Subcutaneous abdominal adipose tissue (tissue), 5 donors: Measurements from ENCODE around the gene RAX2.

ENCODE experiments used
- H3K27ac ChIP-seq: one replicate; pipeline ENCODE4 v1.7.0; 2013; ENCODE audit warnings: low read depth, mild to moderate bottlenecking, inconsistent platforms, low read length, moderate library complexity
- H3K27me3 ChIP-seq, 5 donors: one replicate each; pipeline ENCODE4 v1.7.0; 2013; ENCODE audit warnings: low read length in 5 of 5, inconsistent platforms in 1 of 5; ENCODE audit not compliant: control insufficient read depth in 5 of 5, insufficient read depth in 4 of 5
- H3K36me3 ChIP-seq, 5 donors: one replicate each; pipeline ENCODE4 v1.7.0; 2013; ENCODE audit warnings: low read length in 5 of 5; ENCODE audit not compliant: control insufficient read depth in 5 of 5, insufficient read depth in 5 of 5
- H3K4me1 ChIP-seq, 5 donors: one replicate each; pipeline ENCODE4 v1.7.0; 2013; ENCODE audit warnings: low read length in 5 of 5, mild to moderate bottlenecking in 3 of 5, moderate library complexity in 1 of 5; ENCODE audit not compliant: control insufficient read depth in 5 of 5, insufficient read depth in 5 of 5
- H3K4me3 ChIP-seq, 5 donors: one replicate each; pipeline ENCODE4 v1.7.0; 2013; ENCODE audit warnings: low read length in 5 of 5, low read depth in 1 of 5
- H3K9ac ChIP-seq, 5 donors: one replicate each; pipeline ENCODE4 v1.7.0; 2013; ENCODE audit warnings: low read length in 5 of 5, mild to moderate bottlenecking in 4 of 5, moderate library complexity in 3 of 5
- H3K9me3 ChIP-seq, 5 donors: one replicate each; pipeline ENCODE4 v1.7.0; 2013; ENCODE audit warnings: low read length in 5 of 5; ENCODE audit not compliant: control insufficient read depth in 5 of 5
- donor health status: healthy.
- donor health status: healthy.
- donor health status: healthy.
- donor health status: healthy.
- donor health status: healthy.

Gene RAX2

GRCh38 chr19:3788996-3789778 lies 17.2 kb upstream of the RAX2 start:
- Histone ChIP-seq H3K4me1 (peaks cover 0 to 8% (median 0%) of the 10 kb centered on the region in 5 donors), H3K9me3 (peaks cover 0 to 11% (median 9%) of the 10 kb centered on the region in 5 donors), H3K27ac (no peak overlapping the region)

GRCh38 chr19:3785938-3786824 lies 14.2 kb upstream of the RAX2 start, which contains the start of gene MATK:
MATK (minus strand) TSS chr19:3786381; CDS start chr19:3785135, 1,246 bp downstream.
- Histone ChIP-seq H3K4me3 (peak within 1 kb of the TSS in 2 of 5 donors; percentile 34 to 53), H3K9me3 (peaks cover 11 to 28% (median 27%) of the 10 kb centered on the region in 5 donors), H3K4me1 (peaks cover 0 to 8% (median 0%) of the 10 kb centered on the region in 5 donors), H3K36me3 (no peaks in the 10 kb centered on the region), H3K27ac (no peak within 1 kb of the TSS), H3K9ac (no peak within 1 kb of the TSS), H3K27me3 (peaks cover 4 to 46% (median 27%) of the 10 kb centered on the region in 5 donors)

More at GRCh38 chr19:3788996-3789778, 17.2 kb upstream of the RAX2 start:
- H3K27me3 ChIP-seq, result peaks cover 4 to 26% (median 16%) of the 10 kb centered on the region in 5 donors
- no peaks in the 10 kb centered on the region for H3K36me3 ChIP-seq
- H3K9ac ChIP-seq, result no peak overlapping the region
- H3K4me3 ChIP-seq, result no peak overlapping the region

- H3K36me3 ChIP-seq, result no peaks in the 10 kb centered on the region
- H3K27ac ChIP-seq, result no peak overlapping the region
- H3K27me3 ChIP-seq, result peaks cover 4 to 43% (median 25%) of the 10 kb centered on the region in 5 donors
- peaks cover 14 to 28% (median 27%) of the 10 kb centered on the region in 5 donors for H3K9me3 ChIP-seq
- peaks cover 0 to 8% (median 0%) of the 10 kb centered on the region in 5 donors for H3K4me1 ChIP-seq
- peak overlapping the region in 2 of 5 donors; percentile 34 to 53 for H3K4me3 ChIP-seq
- no peak overlapping the region for H3K9ac ChIP-seq
These were observed 13.5 kb upstream of the RAX2 start for GRCh38 chr19:3785451-3785937.

GRCh38 chr19:3784607-3785450 lies 12.8 kb upstream of the RAX2 start:
- peaks cover 14 to 28% (median 24%) of the 10 kb centered on the region in 5 donors for H3K9me3 ChIP-seq
- H3K27ac ChIP-seq, result no peak overlapping the region
- H3K4me3 ChIP-seq, result peak overlapping the region in 1 of 5 donors; percentile 53
- H3K27me3 ChIP-seq, result peaks cover 4 to 40% (median 25%) of the 10 kb centered on the region in 5 donors
- H3K36me3 ChIP-seq, result no peaks in the 10 kb centered on the region
- H3K9ac ChIP-seq, result no peak overlapping the region
- peaks cover 0 to 8% (median 0%) of the 10 kb centered on the region in 5 donors for H3K4me1 ChIP-seq

GRCh38 chr19:3783660-3784584 lies 11.9 kb upstream of the RAX2 start:
- Histone ChIP-seq H3K27ac (no peak overlapping the region), H3K27me3 (peaks cover 4 to 40% (median 25%) of the 10 kb centered on the region in 5 donors), H3K4me1 (peaks cover 0 to 8% (median 0%) of the 10 kb centered on the region in 5 donors), H3K36me3 (no peaks in the 10 kb centered on the region), H3K4me3 (no peak overlapping the region), H3K9me3 (peaks cover 14 to 28% (median 24%) of the 10 kb centered on the region in 5 donors), H3K9ac (no peak overlapping the region)

GRCh38 chr19:3782903-3783302 lies 10.9 kb upstream of the RAX2 start:
- peaks cover 4 to 40% (median 25%) of the 10 kb centered on the region in 5 donors for H3K27me3 ChIP-seq
- no peaks in the 10 kb centered on the region for H3K36me3 ChIP-seq
- no peak overlapping the region for H3K27ac ChIP-seq
- H3K9ac ChIP-seq, result no peak overlapping the region
- H3K4me1 ChIP-seq, result peaks cover 0 to 8% (median 0%) of the 10 kb centered on the region in 5 donors
- peaks cover 14 to 28% (median 24%) of the 10 kb centered on the region in 5 donors for H3K9me3 ChIP-seq
- H3K4me3 ChIP-seq, result peak overlapping the region in 1 of 5 donors; percentile 19

- H3K27me3 ChIP-seq, result peaks cover 4 to 40% (median 25%) of the 10 kb centered on the region in 5 donors
- peaks cover 0 to 8% (median 0%) of the 10 kb centered on the region in 5 donors for H3K4me1 ChIP-seq
- H3K4me3 ChIP-seq, result peak overlapping the region in 3 of 5 donors; percentile 5 to 31 (median 19)
- H3K36me3 ChIP-seq, result no peaks in the 10 kb centered on the region
- H3K27ac ChIP-seq, result no peak overlapping the region
- H3K9me3 ChIP-seq, result peaks cover 14 to 28% (median 24%) of the 10 kb centered on the region in 5 donors
- no peak overlapping the region for H3K9ac ChIP-seq
These were observed 10.3 kb upstream of the RAX2 start for GRCh38 chr19:3782330-3782729.

- peaks cover 14 to 28% (median 24%) of the 10 kb centered on the region in 5 donors for H3K9me3 ChIP-seq
- peaks cover 0 to 8% (median 0%) of the 10 kb centered on the region in 5 donors for H3K4me1 ChIP-seq
- no peak overlapping the region for H3K9ac ChIP-seq
- peak overlapping the region in 4 of 5 donors; percentile 5 to 36 (median 16) for H3K4me3 ChIP-seq
- H3K27me3 ChIP-seq, result peaks cover 4 to 37% (median 23%) of the 10 kb centered on the region in 5 donors
- H3K36me3 ChIP-seq, result no peaks in the 10 kb centered on the region
- no peak overlapping the region for H3K27ac ChIP-seq
These were observed 9.6 kb upstream of the RAX2 start for GRCh38 chr19:3781603-3782002.
